ENCODE results near the gene YIF1A.

YIF1A gene

GRCh38 chr11:66293352-66293751, 4.4 kb upstream of the YIF1A start:
- no peak for DNase-seq (ENCODE audit: low spot score)
- in situ Hi-C loops (cut with MboI; ENCODE audit: low pct_unique_long_range_greater_than_20kb, low sequenced_read_pairs, unreplicated experiment) = no loop called here
- no peak for TF ChIP-seq CTCF (IDR thresholded peaks at IDR 0.05; ENCODE audit: extremely low read depth, insufficient read depth, missing control alignments)

DNA sequence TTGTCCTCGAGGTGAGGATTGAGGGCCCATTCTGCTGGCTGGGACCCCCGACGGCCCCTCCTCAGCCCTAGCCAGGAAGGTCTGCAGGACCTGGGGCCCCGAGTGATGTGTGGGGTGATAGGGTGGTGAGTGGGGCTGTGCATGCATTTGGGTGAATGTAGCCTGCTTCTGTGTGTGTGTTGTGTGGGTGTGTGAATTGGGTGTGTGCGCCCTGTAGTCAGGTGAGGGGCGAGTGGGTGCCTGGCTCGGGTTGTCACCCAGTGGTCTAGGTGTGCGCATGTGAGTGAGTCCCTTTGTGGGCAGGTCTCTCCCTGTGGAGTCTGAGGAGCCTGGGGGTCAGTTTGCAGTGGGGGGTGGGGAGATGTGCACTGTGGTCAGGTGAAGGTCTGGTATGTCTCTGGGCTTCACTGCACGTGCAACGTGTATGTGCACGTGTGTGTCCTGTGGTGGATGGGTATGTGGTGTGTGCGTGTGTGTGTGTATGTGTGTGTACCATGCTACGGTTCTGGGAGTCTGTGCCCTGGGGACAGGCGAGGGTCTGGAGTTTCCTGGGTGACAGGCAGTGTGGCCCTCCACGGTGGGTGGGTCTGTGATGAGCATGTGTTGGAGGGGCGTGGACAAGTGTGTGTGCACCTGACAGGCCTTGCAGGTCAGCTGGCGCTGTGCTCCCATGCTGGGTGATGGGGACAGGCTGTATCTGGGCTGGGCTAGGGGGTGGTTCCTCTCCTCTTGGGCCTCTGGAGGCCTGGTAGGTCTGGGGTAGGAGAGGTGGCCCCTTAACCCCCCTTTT, 3.8 kb upstream of the YIF1A start:
- in situ Hi-C loops (cut with MboI; ENCODE audit: low pct_unique_long_range_greater_than_20kb, low sequenced_read_pairs, unreplicated experiment) = no loop called here

DNA sequence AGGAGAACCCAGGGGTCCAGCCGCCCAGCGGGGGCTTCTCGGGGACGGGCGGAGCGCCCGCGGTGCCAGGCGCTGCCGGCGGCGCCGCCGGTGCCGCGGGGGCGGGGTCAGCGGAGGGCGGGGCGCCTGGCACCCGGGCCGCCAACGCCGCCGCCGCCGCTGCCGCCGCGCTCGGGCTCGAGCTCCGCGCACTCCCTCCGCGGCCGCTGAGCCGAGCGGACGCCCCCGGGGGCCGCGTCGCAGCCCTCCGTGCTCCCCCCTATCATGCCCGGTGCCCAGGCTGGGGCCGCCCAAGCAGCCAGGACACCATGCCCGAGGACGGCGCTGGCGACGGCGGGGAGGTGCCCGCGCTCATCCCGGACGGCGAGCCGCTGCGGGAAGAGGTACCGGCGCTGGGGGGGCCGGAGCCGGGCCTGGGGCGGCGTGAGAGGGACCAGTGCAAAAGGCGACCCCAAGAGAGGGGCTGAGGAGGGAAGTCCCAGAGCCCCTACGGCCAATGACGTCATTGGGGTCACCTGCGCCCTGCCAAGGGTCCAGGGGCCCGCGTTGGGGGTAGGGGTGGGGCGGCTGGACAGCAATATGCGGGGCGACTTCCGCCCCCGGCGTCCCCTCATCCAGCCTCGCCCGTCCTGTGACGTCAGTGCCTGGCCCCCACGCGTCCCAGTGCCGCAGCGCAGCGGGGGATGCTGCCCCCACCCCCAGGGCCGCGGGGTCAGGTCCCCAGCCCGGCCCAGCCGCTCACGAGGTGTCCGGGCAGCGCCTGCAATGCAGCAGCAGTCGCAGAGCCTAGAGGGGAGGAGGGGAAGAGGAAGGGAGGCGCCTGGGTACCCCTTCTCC, 3.0 kb upstream of the YIF1A start, which contains the start of gene TMEM151A:
Gene TMEM151A, plus strand, starts transcription at position 189 of the 837 bp plus-strand sequence. Its CDS starts 120 bp downstream, at position 309.
- in situ Hi-C loops (cut with MboI; ENCODE audit: low pct_unique_long_range_greater_than_20kb, low sequenced_read_pairs, unreplicated experiment) = no loop called here
- no peak for DNase-seq (ENCODE audit: low spot score)
- no peak for TF ChIP-seq CTCF (IDR thresholded peaks at IDR 0.05; ENCODE audit: extremely low read depth, insufficient read depth, missing control alignments)

More for the DNA sequence above, 3.8 kb upstream of the YIF1A start:
- no peak for DNase-seq (ENCODE audit: low spot score)
- no peak for TF ChIP-seq CTCF (IDR thresholded peaks at IDR 0.05; ENCODE audit: extremely low read depth, insufficient read depth, missing control alignments)

GRCh38 chr11:66291303-66291705, 2.4 kb upstream of the YIF1A start:
- no peak for DNase-seq (ENCODE audit: low spot score)
- TF ChIP-seq CTCF (IDR thresholded peaks at IDR 0.05; ENCODE audit: extremely low read depth, insufficient read depth, missing control alignments) = no peak
- in situ Hi-C loops (cut with MboI; ENCODE audit: low pct_unique_long_range_greater_than_20kb, low sequenced_read_pairs, unreplicated experiment) = no loop called here

DNA sequence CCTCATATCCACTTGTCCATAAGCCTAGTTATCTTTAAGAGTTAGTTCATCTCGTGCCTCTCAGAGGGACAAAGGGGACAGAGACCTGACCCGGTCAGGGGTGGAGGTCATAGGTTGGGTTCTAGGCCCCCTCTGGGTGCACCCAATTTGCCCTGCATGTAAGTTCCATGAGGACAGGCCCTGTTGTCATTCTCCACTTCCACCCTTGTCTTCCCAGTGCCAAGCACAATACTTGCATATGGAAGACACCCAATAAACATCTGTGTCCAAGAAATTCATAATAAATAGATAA, 1.3 kb upstream of the YIF1A start:
- DNase-seq (ENCODE audit: low spot score) = no peak
- TF ChIP-seq CTCF (IDR thresholded peaks at IDR 0.05; ENCODE audit: extremely low read depth, insufficient read depth, missing control alignments) = no peak
- in situ Hi-C loops (cut with MboI; ENCODE audit: low pct_unique_long_range_greater_than_20kb, low sequenced_read_pairs, unreplicated experiment) = no loop called here

DNA sequence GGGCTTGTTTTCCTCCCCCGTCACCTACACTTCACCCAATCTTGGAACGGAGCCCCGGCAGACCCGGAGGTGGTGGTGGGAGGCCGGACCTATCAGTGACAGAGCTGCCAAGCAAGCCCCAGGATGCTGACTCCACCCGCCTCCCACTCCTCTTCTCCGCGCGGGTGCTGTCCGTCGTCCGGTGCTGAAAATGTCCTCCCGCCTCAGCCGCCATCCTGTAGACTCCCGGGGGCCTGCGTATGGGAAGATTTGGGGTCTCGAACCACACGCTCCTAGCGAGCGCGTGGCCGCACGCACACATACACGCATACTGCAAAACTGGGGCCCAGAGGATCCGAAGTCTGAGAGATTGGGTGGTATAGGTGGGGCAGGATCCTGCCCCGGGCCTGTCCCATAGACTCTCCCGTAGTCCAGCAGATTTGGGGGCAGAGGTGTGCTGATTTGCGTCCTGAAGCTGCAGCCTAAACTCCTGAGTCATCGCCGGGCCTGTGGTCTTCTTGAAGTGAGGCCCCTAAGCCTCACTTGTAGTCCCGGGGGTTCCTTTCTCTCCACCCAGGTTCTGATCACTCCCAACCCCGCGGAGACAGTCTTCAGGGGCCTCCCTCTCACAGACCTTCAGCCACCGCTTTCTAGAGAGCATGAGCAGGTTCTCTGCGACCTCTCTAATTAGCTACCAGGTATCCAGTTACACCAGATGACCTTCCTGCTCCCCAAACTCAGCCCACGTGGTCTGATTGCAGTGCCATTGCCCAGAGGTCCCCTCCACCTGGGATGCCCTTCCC, 796 bp upstream of the YIF1A start:
- in situ Hi-C loops (cut with MboI; ENCODE audit: low pct_unique_long_range_greater_than_20kb, low sequenced_read_pairs, unreplicated experiment) = no loop called here
- TF ChIP-seq CTCF (IDR thresholded peaks at IDR 0.05; ENCODE audit: extremely low read depth, insufficient read depth, missing control alignments) = no peak
- peak; percentile 95 for DNase-seq (ENCODE audit: low spot score)

Measured in GM13977 (cell line).